ENCODE measurements around the gene SKP1.

DNA sequence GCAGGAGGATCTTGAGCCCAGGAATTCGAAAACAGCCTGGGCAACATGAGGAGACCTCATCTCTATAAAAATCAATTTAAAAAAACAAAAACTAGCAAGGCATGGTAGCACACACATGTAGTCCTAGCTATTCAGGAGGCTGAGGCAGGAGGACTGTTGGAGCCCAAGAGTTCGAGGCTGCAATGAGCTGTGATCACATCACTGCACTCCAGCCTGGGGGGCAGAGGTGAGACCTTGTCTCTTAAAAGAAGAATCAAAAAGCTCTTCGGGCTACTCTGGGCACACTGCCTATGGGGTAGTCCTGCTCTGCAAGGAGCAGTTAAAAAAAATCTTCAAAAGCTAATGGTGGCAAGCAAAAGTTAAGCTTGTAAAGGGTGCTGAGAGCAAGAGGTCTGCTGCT, 23.5 kb downstream of the SKP1 start:
- TF ChIP-seq, protein P1, sequence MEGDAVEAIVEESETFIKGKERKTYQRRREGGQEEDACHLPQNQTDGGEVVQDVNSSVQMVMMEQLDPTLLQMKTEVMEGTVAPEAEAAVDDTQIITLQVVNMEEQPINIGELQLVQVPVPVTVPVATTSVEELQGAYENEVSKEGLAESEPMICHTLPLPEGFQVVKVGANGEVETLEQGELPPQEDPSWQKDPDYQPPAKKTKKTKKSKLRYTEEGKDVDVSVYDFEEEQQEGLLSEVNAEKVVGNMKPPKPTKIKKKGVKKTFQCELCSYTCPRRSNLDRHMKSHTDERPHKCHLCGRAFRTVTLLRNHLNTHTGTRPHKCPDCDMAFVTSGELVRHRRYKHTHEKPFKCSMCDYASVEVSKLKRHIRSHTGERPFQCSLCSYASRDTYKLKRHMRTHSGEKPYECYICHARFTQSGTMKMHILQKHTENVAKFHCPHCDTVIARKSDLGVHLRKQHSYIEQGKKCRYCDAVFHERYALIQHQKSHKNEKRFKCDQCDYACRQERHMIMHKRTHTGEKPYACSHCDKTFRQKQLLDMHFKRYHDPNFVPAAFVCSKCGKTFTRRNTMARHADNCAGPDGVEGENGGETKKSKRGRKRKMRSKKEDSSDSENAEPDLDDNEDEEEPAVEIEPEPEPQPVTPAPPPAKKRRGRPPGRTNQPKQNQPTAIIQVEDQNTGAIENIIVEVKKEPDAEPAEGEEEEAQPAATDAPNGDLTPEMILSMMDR (IDR thresholded peaks at IDR 0.05; ENCODE audit: low read length), result no peak
- TF ChIP-seq EZH2 (optimal IDR thresholded peaks at IDR 0.05; ENCODE audit: low read depth, low read length) (no peak), EZH2phosphoT487 (IDR thresholded peaks at IDR 0.05; ENCODE audit: low read length) (no peak)

Data from MM.1S (cell line).